Measurements from ENCODE around the gene ZBTB33.

GRCh38 chrX:120250522-120251271, at the start of gene ZBTB33:
- TF ChIP-seq EP300 (IDR thresholded peaks at IDR 0.05) (no peak), CTCF (IDR thresholded peaks at IDR 0.05) (peak; percentile 18 to 77 (median 72)), POLR2AphosphoS5 (IDR thresholded peaks at IDR 0.05) (peak; percentile 84), POLR2A (IDR thresholded peaks at IDR 0.05) (peak; percentile 39 to 74)
